HG02610 (cell line): ENCODE results near the gene CRLF3.
"Not testable (repeated sequence)": the region's sequence is repeated elsewhere in the genome, so short reads cannot be mapped to it uniquely, and the experiment has no call there.

ENCODE experiments used
- ATAC-seq: cut with Tn5 transposase; IDR thresholded peaks from one replicate; pipeline ENCODE4 v1.9.1; 2021; ENCODE audit warnings: mild to moderate bottlenecking, moderate library complexity; ENCODE audit not compliant: unreplicated experiment

CRLF3 gene

DNA sequence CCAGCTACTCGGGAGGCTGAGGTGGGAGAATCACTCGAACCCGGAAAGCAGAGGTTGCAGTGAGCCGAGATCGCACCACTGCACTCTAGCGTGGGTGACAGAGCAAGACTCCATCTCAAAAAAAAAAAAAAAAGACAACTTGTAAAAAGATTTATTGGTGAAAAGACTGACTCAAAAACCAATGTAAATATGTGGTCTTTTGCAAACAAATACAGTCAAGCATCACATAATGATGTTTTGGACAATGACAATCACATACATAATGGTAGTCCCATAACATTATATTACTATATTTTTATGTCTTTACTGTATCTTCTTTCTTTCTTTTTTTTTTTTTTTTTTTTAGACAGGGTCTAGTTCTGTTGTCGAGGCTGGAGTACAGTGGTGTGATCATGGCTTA, 8.3 kb downstream of the CRLF3 start:
- ATAC-seq: no peak

DNA sequence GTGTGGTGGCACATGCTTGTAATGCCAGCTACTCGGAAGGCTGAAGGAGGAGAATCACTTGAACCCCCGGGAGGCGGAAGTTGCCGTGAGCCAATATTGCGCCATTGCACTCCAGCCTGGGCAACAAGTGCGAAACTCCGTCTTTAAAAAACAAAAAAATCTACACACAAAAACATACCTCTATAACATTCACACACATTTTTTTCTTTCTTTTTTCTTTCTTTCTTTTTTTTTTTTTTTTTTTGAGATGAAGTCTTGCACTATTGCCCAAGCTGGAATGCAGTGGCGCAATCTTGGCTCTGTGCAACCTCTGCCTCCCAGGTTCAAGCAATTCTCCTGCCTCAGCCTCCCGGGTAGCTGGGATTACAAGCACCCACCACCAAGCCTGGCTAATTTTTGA, 9.6 kb downstream of the CRLF3 start:
- not testable (repeated sequence) for ATAC-seq

DNA sequence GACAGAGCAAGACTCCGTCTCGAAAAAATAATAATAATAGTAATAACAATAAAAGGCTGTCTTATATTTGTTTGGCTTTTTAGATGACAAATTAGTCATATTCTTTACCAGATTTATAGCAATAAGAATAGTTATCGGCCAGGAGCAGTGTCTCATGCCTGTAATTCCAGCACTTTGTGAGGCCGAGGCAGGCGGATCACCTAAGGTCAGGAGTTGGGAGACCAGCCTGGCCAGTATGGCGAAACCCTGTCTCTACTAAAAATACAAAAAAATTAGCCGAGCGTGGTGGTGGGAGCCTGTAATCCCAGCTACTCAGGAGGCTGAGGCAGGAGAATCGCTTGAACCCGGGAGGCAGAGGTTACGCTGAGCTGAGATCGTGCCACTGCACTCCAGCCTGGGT, 10.3 kb downstream of the CRLF3 start:
- ATAC-seq: not testable (repeated sequence)

DNA sequence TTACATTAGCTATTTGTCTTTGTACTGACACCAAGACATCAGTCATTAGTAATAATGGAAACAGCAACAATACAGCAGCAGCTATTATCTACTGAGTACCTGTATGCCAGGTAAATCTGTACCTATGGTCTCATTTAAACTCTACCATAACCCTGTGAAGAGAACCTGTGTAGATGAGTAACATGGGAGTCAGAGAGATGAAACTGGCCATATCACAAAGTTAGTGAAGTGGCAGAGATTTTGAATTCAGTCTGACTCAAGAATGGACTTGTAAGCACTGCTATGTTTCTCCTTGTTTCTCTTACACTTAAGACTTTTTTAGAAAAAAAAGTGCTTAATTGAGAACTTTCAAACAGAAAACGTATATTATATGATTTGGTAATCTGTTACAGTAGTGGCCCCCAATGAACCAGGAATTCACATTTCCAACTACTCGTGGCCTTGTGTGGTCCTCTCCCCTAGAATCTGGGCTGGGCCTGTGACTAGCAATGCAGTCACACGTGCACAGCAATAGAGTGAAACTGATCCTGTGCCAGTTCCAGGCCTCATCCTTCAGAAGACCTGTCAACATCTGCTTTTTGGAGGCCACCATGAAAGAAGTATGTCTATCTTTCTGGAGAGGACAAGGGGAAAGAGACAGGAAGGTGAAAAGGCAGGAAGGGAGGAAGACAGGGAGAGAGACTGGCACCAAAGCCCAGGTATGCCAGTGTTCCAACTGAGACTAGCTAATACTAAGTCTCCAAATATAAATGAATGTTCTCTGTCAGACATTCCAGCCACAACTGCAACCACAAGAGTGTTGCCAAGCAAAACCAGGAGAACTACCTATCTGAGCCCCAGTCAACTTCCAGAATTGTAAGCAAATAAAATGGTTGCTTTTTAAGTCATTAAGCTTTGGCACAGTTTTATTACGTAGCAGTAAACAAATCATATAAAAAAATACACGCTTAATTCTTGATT, 12.0 kb downstream of the CRLF3 start:
- ATAC-seq: no peak

DNA sequence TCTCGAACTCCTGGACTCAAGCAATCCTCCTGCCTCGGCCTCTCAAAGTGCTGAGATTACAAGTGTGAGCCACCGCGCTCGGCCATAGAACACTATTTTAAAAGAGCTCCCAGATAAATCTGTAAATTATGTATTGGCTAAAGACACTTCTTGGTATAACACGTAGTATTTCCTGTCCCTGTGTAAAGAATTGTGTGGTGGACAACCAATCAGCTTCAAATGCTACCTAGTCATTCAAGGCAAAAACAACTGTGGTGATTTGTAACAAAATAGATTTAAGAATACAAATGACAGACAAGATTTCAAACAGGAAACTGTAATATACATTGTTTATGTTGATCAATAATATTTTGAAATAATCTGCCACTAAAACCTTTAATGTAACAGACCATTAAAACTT, 14.6 kb downstream of the CRLF3 start:
- ATAC-seq: no peak

DNA sequence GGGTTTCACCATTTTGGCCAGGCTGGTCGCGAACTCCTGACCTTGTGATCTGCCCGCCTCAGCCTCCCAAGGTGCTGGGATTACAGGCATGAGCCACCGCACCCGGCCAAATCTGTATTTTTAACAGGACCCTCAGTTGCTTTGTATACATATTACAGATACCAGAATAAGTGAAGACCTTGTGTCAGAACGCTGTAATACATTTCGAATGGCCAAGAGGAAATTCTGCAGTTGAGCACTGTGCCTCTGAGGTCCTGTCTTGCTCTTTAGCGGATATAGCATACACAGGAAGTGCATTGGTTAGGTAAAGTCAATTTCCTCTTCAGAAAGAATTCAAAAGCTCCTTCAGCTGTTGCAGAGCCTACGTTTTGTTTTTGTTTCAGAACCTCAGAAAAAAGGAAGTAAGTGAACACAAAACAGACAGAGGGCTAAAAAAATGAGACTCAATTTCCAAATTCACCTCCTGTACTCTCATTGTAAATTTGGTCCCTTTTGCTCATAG, 15.7 kb downstream of the CRLF3 start:
- ATAC-seq: peak; percentile 84

DNA sequence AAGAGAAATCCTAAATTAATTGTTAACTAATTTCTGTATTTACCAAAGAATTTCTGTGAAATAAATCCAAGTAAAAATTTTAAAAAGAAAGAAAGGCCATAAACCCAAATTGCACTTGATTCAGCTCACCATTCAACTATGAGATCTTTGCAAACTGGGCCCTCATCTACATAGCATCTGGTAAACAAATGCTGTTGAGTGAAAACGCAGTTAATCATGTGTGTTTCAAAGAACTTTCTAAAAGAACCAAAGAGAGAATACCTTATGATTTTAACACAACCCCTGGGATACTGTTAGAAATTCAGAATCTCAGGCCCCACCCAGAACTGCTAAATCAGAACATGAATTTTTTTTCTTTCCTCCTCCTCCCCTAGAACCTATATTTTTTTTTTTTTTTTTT, 16.6 kb downstream of the CRLF3 start:
- no peak for ATAC-seq

DNA sequence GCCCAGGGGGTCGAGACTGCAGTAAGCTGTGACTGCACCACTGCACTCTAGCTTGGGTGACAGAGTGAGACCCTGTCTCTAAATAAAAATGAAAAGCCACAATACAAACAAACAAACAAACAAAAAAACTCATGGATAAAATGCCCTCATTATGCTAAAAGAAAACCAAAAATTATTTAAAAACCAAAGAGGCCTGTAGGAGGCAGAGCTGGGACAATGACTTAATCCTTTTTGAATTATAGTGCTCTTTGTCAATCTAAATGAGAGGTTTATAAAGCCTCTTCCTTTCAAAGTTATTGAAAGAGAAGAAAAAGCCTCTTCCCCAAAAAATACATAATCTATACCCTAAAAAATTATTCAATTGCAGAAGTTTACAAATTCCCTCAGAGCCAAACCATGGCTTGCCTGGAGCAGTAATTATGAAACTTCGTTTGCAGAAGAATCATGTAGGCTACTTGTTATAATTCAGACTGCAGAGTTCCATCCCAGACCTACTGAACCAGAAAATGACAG, 18.5 kb downstream of the CRLF3 start:
- ATAC-seq: no peak

DNA sequence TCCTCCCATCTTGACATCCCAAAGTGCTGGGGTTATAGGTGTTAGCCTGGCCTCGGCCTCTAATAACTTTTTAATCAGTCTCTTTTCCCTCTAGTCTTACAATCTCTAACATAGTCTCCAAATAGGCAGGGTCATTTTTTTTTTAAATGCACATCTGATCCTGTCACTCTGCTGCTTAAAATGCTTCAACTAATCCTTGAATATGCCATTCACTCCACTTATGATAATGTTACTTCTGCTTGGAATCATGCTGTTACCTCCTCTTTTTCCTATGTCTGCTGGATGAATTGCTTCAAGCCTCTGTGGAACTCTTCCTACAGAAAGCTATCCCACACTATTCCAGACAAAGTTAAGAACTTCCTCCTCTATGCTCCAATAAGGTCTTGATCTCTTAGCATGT, 22.8 kb downstream of the CRLF3 start:
- no peak for ATAC-seq

DNA sequence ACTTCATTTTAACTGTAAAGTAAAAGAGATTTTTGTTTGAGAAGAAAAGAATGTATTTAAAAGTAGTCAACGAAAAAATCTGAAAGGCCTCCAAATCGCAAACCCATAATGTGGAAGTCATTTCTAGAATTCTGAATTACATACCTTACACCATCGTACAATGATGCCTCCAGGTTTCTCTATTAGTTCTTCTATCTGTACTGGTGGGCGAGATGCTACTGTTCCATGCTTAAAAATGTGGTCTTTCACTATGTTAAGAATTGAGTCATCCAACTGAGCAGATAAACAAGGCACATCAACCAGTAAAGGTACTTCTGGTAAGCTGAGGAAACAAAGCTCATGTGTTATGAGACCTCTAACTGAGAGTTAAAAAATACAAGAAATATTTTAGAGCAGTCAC, 28.5 kb downstream of the CRLF3 start:
- no peak for ATAC-seq

DNA sequence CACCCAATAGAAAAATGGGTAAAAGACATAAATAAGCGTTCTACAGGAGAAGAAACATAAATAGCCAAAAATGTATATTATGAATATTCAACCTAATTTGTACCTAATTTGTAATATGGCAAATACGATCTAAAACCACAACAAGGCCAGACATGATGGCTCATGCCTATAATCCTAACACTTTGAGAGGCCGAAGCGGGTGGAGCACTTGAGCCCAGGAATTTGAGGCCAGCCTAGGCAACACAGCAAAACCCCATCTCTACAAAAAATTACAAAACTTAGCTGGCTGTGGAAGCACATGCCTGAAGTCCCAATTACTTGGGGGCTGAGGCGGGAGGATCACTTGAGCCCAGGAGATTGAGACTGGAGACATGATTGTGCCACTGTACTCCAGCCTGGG, 30.1 kb downstream of the CRLF3 start:
- no peak for ATAC-seq

DNA sequence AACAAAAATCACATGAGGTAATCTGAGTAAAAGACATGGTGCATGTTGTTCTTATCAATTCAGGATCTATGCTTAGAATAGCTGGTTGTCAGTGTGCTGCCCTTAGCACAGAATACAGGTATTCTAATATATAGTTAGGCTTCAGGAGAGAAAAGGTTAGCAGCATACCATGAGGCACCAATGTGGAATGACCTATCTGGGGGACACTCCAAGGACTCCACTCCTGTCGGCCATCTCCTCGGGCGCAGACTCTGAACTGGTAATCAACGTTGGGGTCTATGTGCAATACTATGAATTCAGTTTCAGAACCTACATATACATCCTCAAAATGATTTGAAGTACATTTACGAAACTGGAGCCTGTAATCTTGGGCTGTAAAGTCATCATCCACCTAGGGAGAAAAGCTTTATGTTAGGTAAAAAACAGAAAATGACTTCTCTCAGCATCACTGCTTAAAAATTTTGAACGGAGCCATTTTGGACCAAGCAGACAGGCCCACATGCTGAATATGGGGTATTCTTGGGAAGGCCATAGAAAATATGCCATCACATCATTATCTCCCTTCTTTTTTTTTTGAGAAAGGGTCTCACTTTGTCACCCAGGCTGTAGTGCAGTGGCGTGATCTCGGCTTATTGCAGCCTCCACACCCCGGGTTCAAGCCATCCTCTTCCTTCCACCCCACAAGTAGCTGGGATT, 31.1 kb downstream of the CRLF3 start:
- ATAC-seq: no peak

DNA sequence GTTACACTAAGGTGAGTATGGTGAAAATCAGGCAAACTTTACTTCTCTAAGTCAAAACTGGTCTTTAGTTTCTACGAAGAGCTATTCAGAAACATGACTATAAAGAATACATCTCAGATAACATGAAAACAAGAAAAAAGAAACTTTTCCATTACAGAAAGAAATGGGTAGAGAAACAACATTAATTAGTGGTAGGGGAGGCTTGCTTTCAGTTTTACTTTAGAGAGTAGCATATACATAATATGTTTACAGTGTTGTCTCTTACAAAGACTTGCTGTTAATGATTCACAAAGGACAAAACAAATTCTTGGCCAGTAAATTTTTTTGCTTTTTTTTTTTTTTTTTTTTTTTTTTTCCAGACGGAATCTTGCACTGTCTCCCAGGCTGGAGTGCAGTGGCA, 34.2 kb downstream of the CRLF3 start:
- ATAC-seq: no peak

DNA sequence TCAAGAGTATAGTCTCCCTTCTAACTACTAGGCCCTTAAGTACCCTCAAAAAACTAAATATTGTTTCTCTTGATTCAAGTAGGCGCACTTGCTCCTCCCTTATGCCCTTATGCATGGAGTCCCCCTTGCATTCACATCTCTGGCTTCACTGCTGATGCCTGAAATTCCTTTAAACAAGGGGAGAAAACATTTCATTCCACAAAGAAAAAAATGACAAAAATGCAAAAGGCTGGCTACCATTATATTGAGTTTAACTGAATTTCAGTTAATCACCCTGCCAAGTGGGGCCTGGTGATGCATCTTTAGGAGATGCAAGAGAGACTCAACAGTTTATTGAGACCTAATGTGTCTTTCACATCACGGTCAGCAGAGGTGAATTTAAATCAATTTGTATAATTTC, 35.6 kb downstream of the CRLF3 start:
- ATAC-seq: no peak

DNA sequence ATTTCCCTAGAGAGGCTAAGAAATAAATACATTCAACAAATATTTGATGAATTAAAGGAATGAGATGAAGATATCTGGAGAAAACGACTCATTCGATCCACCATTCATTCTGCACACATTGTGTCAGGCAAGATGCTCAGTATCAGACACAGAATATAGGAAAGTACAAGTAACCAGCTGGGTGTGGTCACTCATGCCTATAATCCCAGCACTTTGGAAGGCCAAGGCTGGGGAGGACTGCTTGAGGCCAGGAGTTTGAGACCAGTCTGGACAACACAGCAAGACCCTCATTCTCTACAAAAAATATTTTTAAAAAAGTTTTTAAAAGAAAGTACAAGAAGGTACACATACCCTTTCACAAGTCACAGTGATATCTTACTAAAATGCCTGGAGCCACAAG, 42.3 kb downstream of the CRLF3 start:
- ATAC-seq: no peak

DNA sequence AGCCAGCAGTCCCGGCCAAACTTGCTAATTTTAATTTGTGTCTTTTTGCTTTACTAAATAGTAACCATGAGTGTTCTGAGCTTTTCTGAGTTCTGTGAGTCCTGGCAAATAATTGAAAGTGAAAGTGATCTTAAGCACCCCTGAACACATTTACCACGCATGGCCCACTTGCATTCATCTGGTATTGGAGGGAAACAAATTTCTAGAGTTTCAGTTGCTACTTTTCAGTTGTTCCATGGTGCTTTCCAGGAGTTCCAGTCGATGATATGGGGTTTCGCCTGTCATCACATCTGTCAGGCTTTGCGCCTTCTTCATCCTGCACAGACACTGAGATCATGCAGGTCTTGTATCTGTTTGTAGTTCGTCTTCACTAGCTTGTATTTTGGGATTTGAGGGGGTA, 44.1 kb downstream of the CRLF3 start:
- peak; percentile 49 for ATAC-seq

DNA sequence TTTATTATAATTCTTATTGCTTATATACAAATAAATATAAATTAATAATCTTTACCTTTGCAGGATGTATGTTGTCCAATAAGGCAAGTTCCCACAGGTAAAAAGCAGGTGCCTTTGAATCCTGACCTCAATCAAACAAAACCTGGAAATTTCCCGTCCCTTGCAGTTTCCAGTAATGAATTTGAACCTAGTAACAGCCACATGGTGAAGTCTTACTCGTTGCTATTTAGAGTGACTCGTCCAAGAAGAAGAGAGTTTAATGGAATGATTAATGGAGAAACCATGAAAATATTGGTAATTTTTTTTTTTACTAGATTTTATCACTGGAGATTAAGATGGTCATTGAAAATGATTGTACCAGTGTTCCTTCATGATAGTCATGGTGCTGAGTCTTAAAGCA, 55.7 kb downstream of the CRLF3 start:
- ATAC-seq: not testable (repeated sequence)

DNA sequence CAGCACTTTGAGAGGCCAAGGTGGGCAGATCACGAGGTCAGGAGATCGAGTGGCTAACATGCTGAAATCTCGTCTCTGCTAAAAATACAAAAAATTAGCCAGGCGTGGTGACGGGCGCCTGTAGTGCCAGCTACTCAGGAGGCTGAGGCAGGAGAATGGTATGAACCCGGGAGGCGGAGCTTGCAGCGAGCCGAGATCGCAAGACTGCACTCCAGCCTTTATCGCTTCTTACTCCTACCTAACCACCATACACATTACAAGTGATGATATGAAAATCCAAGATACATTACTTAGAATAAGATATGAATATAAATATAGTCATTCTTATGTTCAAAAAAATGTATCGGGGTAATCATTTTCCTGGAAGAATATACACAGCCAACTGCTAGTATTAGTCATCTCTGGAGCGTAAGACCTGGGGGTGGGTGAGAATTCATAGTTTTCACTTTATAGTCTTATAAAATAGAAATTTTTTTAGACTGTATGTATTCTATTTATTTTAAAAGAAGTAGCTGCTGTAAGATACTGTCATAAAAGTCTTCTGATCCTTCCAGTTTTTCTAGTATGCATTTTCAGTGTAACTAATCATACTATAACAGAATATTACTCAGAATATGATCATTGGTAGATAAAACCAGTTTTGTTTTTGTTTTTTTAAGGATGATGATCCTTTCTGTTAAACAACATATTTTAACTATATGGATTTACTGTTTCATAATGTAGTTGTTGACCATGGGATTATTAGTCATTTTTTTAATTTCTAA, 56.7 kb downstream of the CRLF3 start:
- ATAC-seq: not testable (repeated sequence)

DNA sequence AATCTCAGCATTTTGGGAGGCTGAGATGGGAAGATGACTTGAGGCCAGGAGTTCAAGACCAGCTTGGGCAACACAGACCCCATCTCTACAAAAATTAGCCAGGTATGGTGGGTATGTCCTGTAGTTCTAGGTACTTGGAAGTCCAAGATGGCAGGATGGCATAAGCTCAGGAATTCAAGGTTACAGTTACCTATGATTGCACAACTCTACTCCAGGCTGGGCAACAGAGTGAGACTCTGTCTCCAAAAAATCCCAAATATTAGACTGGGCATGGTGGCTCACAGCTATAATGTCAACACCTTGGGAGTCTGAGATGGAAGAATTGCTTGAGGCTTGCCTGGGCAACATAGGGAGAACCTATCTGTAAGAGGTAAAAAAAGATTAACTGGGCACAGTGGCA, 63.4 kb downstream of the CRLF3 start:
- no peak for ATAC-seq

DNA sequence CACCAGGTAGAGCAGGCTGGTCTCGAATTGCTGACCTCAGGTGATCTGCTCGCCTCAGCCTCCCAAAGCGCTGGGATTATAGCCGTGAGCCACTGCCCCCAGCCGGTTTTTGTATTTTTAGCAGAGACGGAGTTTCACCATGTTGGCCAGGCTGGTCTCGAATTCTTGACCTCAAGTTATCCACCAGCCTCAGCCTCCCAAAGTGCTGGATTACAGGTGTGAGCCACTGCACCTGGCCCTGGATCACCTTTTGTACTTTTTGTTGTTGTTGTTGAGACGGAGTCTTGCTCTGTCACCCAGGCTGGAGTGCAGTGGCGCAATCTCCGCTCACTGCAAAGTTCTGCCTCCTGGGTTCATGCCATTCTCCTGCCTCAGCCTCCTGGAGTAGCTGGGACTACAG, 71.2 kb downstream of the CRLF3 start:
- not testable (repeated sequence) for ATAC-seq

DNA sequence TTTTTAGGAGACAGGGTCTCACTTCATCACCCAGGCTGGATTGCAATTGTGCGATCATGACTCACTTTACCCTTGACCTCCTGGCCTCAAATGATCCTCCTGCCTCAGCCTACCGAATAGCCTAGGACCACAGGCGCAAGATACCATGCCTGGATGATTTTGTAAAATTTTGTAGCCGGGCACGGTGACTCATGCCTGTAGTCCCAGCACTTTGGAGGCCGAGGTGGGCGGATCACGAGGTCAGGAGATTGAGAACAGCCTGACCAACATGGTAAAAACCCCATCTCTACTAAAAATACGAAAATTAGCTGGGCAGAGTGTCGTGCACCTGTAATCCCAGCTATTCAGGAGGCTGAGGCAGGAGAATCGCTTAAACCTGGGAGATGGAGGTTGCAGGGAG, 73.5 kb downstream of the CRLF3 start:
- not testable (repeated sequence) for ATAC-seq
